NCI-H2171 (cell line): ENCODE results near the gene LIPH.
"Not testable (repeated sequence)": the region's sequence is repeated elsewhere in the genome, so short reads cannot be mapped to it uniquely, and the experiment has no call there.

ENCODE experiments used
- DNase-seq: peaks from one replicate; lab custom pipeline; 2025; lab: John Stamatoyannopoulos, UW

Gene LIPH

GRCh38 chr3:185486394-185486793 is 66.0 kb downstream of the LIPH start:
- no peak for DNase-seq

- DNase-seq = no peak
Measured at GRCh38 chr3:185484296-185484695, 68.1 kb downstream of the LIPH start.

DNA sequence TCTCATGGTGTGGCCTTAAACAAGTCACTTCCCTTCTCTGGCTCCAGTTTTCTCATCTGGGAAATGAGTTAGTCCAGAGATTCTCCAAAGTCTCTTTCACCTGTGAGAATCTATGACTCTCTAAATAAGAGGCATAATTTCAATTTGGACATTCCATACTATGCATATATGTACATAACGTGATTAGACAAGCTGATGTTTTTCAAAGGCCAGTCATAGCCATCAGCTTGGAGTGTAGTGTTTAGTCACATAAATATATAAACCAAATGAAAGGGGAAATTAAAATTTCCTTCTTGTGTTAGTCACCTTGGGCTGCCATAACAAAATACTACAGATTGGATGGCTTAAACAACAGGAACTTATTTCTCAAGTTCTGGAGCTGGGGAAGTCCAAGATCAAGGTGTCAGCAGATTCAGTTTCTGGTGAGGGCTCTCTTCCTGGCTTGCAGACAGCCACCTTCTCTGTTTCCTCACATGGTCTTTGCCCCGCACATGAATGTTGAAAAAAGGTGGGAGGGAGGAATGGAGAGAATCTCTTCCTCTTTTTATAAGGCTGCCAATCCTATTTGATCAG is 72.9 kb downstream of the LIPH start:
- no peak for DNase-seq

GRCh38 chr3:185477316-185477715 is 75.1 kb downstream of the LIPH start:
- DNase-seq = no peak

DNA sequence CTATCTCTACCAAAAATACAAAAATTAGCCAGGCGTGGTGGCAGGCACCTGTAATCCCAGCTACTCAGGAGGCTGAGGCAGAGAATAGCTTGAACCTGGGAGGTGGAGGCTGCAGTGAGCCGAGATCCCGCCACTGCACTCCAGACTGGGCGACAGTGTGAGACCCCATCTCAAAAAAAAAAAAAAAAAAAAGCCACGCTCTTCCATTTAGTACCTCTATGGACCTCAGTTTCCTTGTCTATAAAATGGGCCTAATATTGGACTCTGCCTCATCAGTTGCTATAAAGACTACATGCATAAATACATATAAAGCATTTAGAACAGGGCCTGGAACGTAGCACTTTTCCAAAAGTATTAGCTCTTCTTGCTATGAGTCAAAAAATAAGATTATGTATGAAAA is 77.5 kb downstream of the LIPH start:
- not testable (repeated sequence) for DNase-seq

DNA sequence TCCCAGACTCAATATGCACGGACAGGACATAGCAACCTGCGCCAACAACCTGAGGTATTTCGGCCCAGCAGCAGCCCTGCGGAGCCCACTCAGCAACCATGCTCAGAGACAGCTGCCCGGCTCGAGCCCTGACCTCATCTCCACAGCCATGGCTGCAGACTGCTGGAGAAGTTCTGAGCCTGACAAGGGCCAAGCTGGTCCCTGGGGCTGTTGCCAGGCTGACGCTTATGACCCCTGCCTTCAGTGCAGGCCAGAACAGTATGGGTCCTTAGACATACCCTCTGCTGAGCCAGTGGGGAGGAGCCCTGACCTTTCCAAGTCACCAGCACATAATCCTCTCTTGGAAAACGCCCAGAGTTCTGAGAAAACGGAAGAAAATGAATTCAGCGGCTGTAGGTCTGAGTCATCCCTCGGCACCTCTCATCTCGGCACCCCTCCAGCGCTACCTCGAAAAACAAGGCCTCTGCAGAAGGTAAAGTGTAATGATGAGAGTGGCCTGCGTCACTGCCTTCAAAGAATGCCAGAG is 79.0 kb downstream of the LIPH start:
- DNase-seq = no peak

DNA sequence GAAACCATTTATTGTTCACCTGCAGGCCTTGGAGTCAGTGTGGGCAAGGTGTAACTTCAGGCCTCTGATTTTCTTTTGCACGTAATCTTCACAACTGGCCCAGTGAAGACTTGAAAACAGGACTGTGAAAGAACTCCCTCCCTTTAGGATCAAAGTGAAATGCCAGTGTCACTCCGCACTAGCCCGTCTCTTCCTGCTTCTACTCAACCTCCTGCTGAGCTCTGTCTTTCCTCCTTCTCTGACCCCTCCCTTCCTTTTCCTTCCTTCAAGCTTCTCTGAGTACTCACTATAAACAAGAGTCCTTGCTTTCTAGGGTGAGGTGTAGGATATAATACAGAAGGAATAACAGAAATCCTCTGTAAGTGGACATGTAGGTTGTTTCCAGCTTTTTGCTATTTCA is 82.1 kb downstream of the LIPH start:
- DNase-seq = no peak

- no peak for DNase-seq
Measured at GRCh38 chr3:185469542-185469941, 82.8 kb downstream of the LIPH start.

GRCh38 chr3:185466123-185466522 is 86.3 kb downstream of the LIPH start:
- not testable (repeated sequence) for DNase-seq

- no peak for DNase-seq
Measured at GRCh38 chr3:185465471-185465870, 86.9 kb downstream of the LIPH start.

DNA sequence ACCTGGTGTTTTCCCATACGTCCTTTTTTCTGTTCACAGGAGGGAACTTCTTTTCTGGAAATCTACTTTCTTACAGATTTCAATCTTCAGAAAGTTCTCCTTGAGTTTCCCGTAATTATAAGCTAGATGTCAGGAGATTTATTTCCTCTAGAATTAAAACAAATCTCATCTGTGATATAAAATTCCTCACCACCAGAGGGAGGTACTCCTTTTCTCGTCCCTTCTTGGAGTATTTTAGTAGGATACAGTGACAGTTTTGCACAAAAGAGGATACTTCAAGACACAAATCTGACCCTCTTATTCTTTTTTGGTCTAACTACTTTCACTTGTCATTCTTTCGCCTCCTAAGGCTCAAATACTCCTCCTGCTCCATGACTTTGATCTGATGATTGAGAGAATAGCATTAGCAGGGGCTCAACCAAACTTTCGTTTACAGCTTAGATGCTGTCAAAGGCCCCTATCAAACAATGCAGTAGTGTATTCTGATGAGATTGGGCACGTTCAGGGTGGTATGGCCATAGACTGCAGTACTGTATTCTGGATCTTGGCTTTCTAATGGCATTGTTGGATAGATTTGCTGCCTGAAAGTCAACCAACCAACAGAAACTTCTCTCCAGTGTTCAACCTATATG is 91.6 kb downstream of the LIPH start:
- DNase-seq = no peak

DNA sequence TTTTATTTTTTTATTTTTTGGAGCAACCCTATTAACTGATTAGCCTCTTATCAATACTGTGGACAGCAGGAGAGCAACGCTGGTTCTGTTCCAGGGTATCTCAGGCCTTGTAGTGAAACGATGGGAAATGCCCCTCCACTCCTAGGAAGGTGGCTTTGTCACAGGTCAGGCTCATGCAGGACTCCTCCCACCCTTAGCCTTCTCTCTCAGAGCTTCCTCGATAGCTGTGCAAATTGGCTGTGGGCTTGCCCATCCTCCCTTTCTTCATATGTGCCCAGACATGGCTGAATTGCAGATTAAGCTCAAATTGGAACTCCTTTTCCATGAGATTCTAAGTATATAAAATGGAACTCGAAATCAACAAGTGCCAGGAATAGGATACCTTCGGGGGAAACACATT is 92.1 kb downstream of the LIPH start:
- no peak for DNase-seq

DNA sequence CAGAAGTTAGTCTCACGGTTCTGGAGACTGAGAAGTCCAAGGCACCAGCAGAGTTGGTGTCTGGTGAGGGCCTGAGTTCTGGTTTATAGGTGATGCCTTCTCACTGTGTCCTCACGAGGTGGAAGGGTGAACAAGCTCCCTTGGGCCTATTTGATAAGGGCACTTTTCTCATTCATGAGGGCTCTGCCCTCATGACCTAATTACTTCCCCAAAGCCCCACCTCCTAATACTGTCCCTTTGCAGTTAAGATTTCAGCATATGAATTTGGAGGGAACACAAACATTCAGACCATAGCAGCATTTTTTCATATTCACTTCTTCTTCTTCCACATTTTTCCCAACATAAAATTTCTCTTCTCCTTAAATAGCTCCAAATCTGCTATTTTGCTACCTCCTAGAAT is 95.0 kb downstream of the LIPH start:
- DNase-seq = no peak
